Subcutaneous adipose tissue (tissue), 4 donors: Measurements from ENCODE around the gene FSCN2. TPM values are rescaled to one million over a fixed set of nuclear protein-coding genes. Genes with fewer than 3 reads are reported as not detected.

Experiments
- total RNA-seq, 4 donors: library from RNA; depleted of rRNA; stranded (reverse); fragments of >200 nt; gene quantifications; one replicate each; pipeline ENCODE4 v1.1.0, GENCODE V29; 2016
- TF ChIP-seq, protein P1 (sequence below): fragments of 450-650 bp; IDR thresholded peaks from one replicate; pipeline ENCODE4 v1.5.1; 2016; ENCODE audit warnings: low read depth, mild to moderate bottlenecking, control low read depth, antibody characterized with exemption, moderate library complexity

Gene FSCN2
- total RNA-seq, 4 donors from 2014 or later: 0.88 to 1.0 TPM; not detected in 2

- TF ChIP-seq, protein P1, sequence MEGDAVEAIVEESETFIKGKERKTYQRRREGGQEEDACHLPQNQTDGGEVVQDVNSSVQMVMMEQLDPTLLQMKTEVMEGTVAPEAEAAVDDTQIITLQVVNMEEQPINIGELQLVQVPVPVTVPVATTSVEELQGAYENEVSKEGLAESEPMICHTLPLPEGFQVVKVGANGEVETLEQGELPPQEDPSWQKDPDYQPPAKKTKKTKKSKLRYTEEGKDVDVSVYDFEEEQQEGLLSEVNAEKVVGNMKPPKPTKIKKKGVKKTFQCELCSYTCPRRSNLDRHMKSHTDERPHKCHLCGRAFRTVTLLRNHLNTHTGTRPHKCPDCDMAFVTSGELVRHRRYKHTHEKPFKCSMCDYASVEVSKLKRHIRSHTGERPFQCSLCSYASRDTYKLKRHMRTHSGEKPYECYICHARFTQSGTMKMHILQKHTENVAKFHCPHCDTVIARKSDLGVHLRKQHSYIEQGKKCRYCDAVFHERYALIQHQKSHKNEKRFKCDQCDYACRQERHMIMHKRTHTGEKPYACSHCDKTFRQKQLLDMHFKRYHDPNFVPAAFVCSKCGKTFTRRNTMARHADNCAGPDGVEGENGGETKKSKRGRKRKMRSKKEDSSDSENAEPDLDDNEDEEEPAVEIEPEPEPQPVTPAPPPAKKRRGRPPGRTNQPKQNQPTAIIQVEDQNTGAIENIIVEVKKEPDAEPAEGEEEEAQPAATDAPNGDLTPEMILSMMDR: no peak
Observed at GRCh38 chr17:81572563-81573168, 44.5 kb downstream of the FSCN2 start.

DNA sequence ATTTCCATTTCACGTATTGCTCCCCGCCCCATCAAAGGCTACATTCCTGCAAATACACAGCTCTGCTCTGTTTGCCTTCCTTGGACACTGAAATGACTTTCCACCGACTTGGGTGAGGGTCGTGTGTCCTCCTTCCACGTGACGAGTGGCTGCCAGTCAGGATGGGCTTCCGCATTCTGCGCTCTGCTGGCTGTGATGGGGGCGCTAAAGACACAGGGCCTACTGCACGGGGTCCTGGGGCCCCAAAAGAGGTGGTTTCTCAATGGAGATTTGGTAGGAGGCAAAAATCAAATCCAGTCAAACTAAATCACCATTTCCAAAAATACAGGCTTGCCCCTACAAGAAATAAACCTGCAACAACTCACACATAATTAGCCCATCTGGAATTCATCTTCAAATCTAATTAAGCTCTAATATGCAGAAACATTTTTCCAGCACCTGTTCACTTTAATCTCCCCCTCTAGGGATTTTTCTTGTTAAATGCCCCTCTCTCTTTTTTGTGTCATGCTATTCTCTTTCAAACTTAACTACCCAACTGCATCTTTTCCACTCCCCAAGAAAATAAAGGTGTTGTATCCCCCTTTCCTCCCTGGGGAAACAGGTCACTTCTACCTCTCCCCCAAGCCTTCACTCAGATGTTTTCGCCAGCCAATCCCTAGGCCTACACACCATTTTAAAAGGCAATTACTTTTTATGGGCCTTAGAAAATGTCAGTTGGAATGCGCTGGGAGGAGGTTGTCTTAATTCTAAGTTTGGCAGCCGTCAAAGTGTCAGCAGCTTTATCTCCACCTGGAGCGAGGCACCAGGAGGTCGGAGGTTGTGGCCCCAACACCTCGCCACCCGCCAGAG, 45.8 kb downstream of the FSCN2 start:
- TF ChIP-seq, protein P1: no peak

DNA sequence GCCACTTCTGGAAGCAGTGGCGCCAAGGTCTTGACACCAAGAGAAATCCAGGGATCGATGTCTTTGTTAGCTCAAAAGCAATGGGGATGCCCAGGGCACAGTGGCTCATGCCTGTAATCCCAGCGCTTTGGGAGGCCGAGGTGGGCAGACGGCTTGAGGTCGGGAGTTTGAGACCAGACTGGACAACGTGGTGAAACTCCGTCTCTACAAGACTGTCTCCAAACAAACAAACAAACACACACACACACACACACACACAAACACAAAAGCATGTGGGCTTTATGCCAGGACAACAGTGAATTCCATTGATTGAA, 46.4 kb downstream of the FSCN2 start:
- TF ChIP-seq, protein P1: no peak

- TF ChIP-seq, protein P1: no peak
Observed at GRCh38 chr17:81575836-81576235, 47.7 kb downstream of the FSCN2 start.

GRCh38 chr17:81576621-81577277, 48.6 kb downstream of the FSCN2 start:
- TF ChIP-seq, protein P1: no peak

- TF ChIP-seq, protein P1: no peak
Observed at GRCh38 chr17:81577278-81578000, 49.3 kb downstream of the FSCN2 start.

GRCh38 chr17:81578038-81578441, 49.9 kb downstream of the FSCN2 start:
- TF ChIP-seq, protein P1: no peak
